PC-3 (cell line): Measurements from ENCODE around the gene ERBB4. TPM values are rescaled to one million over a fixed set of nuclear protein-coding genes. Genes with fewer than 3 reads are reported as not detected.

Experiments
- ATAC-seq: fragments of 200-7000 bp; cut with Tn5 transposase; 2 replicates; pipeline ENCODE4 v1.9.1; 2020; ENCODE audit warnings: mild to moderate bottlenecking, moderate library complexity
- BruUV-seq: library from RNA; stranded (reverse); fragments of 400-500 nt; replicated peaks from 2 replicates; lab custom pipeline; 2021; lab: Mats Ljungman, UMichigan
- CTCF ChIA-PET: fragments of 300-600 bp; sonication (Branson Sonifier 250); formaldehyde crosslinking; loops from one replicate; lab custom pipeline; 2022; ENCODE audit warnings: antibody characterized with exemption; lab: Charles Lee
- POLR2A ChIA-PET: fragments of 300-600 bp; sonication (Branson Sonifier 250); formaldehyde crosslinking; loops from one replicate; lab custom pipeline; 2022; ENCODE audit warnings: antibody characterized with exemption; ENCODE audit not compliant: unreplicated experiment; lab: Charles Lee
- DNase-seq: peaks from one replicate; pipeline ENCODE4 v3.0.0-alpha.2; 2015
- H2AFZ ChIP-seq: fragments of 300-600 bp; sonication (generic); 2 replicates; pipeline ENCODE4 v1.6.0; 2016; ENCODE audit warnings: antibody characterized with exemption, low read length
- H3F3A ChIP-seq: fragments of 300-600 bp; sonication (generic); one replicate; pipeline ENCODE4 v1.6.0; 2017; ENCODE audit warnings: antibody characterized with exemption, low read length, control low read depth, mild to moderate bottlenecking; ENCODE audit not compliant: unreplicated experiment
- H3K27ac ChIP-seq: fragments of 300-600 bp; sonication (generic); 2 replicates; pipeline ENCODE4 v1.5.1; 2016; ENCODE audit warnings: mild to moderate bottlenecking, low read length
- H3K27me3 ChIP-seq: fragments of 300-600 bp; sonication (generic); 2 replicates; pipeline ENCODE4 v1.6.1; 2016; ENCODE audit warnings: low read length, mixed read lengths
- H3K36me3 ChIP-seq: fragments of 300-600 bp; sonication (generic); 2 replicates; pipeline ENCODE4 v1.6.1; 2016; ENCODE audit warnings: low read depth, mixed run types, low read length, mixed read lengths
- H3K4me1 ChIP-seq: fragments of 300-600 bp; sonication (generic); 2 replicates; pipeline ENCODE4 v1.5.1; 2016; ENCODE audit warnings: low read length; ENCODE audit not compliant: insufficient read depth
- H3K4me2 ChIP-seq: fragments of 300-600 bp; sonication (generic); 2 replicates; pipeline ENCODE4 v1.6.0; 2016; ENCODE audit warnings: low read length
- H3K4me3 ChIP-seq: fragments of 300-600 bp; sonication (generic); 2 replicates; pipeline ENCODE4 v1.5.1; 2016; ENCODE audit warnings: mild to moderate bottlenecking, low read length, mixed read lengths
- H3K79me2 ChIP-seq: fragments of 300-600 bp; sonication (generic); 2 replicates; pipeline ENCODE4 v1.6.1; 2017; ENCODE audit warnings: low read length, mixed read lengths
- H3K9ac ChIP-seq: fragments of 300-600 bp; sonication (generic); 2 replicates; pipeline ENCODE4 v1.6.0; 2016; ENCODE audit warnings: mild to moderate bottlenecking, low read length
- H3K9me2 ChIP-seq: fragments of 300-600 bp; sonication (generic); replicated peaks from 2 replicates; pipeline ENCODE4 v1.6.1; 2016; ENCODE audit warnings: mixed run types, low read length, mixed read lengths
- H3K9me3 ChIP-seq: fragments of 300-600 bp; sonication (generic); 2 replicates; pipeline ENCODE4 v1.6.1; 2016; ENCODE audit warnings: low read length, mixed read lengths
- H4K20me1 ChIP-seq: fragments of 300-600 bp; sonication (generic); 2 replicates; pipeline ENCODE4 v1.6.1; 2016; ENCODE audit warnings: low read length, mixed read lengths
- EZH2 ChIP-seq: fragments of 300-600 bp; sonication (generic); IDR thresholded peaks from one replicate; pipeline ENCODE4 v1.6.1; 2017; ENCODE audit warnings: antibody characterized with exemption, mild to moderate bottlenecking, low read length; ENCODE audit not compliant: unreplicated experiment
- EZH2phosphoT487 ChIP-seq: fragments of 300-600 bp; sonication (generic); IDR thresholded peaks from 2 replicates; pipeline ENCODE4 v1.6.1; 2018; ENCODE audit warnings: mild to moderate bottlenecking, antibody characterized with exemption, low read length, borderline replicate concordance
- intact Hi-C: fragments of 100-400 bp; cut with micrococcal nuclease; formaldehyde crosslinking; loops from 2 replicates; pipeline ENCODE4 v1.9.0; 2023
- total RNA-seq: library from RNA; depleted of rRNA; stranded (reverse); fragments of >200 nt; gene quantifications from 2 replicates; pipeline ENCODE4 v1.2.3, GENCODE V29; 2014
- TF ChIP-seq, protein P1 (sequence below): fragments of 300-600 bp; sonication (generic); conservative IDR thresholded peaks from 2 replicates; pipeline ENCODE4 v1.5.1; 2017; ENCODE audit warnings: antibody characterized with exemption, low read depth, mild to moderate bottlenecking, low read length

Gene ERBB4
- total RNA-seq, 1 experiment from 2014 or later, result under 0.01 TPM

DNA sequence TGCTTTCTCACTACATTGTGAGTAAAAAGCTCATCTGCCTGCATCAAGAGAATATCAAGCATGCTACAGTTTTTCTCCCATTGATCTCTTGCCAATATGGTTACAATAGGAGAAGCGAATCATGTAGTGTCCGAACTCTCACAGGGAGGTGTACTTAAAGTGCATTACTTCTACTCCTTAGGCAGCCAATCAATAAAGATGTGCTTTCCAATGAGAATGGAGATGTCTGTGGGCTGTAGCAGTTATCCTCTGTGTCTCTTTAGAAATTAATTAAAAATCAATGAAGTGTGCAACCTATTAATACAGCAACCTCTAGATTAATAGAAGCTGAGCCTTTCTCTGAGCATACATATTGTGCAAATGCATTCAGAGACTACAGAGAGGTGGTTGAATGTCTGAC is 1098.5 kb downstream of the ERBB4 start:
- DNase-seq, result no peak
- Histone ChIP-seq H3K9me2 (no peaks in the 10 kb centered on the region), H3K27ac (no peak overlapping the region), H3K4me3 (no peak overlapping the region), H3K79me2 (no peaks in the 10 kb centered on the region), H3F3A (no peaks in the 10 kb centered on the region), H3K27me3 (peaks cover 64% of the 10 kb centered on the region), H3K36me3 (no peaks in the 10 kb centered on the region), H3K9me3 (no peaks in the 10 kb centered on the region), H3K4me1 (no peaks in the 10 kb centered on the region), H2AFZ (no peak overlapping the region), H3K9ac (no peak overlapping the region), H4K20me1 (no peaks in the 10 kb centered on the region; the same call in 1 of the 2 replicates), H3K4me2 (no peak overlapping the region)
- intact Hi-C loops, result no loop called here
- CTCF ChIA-PET, result no interaction called here
- ATAC-seq, result no peak
- no TSS peak for BruUV-seq
- POLR2A ChIA-PET, result no interaction called here
- TF ChIP-seq, protein P1, sequence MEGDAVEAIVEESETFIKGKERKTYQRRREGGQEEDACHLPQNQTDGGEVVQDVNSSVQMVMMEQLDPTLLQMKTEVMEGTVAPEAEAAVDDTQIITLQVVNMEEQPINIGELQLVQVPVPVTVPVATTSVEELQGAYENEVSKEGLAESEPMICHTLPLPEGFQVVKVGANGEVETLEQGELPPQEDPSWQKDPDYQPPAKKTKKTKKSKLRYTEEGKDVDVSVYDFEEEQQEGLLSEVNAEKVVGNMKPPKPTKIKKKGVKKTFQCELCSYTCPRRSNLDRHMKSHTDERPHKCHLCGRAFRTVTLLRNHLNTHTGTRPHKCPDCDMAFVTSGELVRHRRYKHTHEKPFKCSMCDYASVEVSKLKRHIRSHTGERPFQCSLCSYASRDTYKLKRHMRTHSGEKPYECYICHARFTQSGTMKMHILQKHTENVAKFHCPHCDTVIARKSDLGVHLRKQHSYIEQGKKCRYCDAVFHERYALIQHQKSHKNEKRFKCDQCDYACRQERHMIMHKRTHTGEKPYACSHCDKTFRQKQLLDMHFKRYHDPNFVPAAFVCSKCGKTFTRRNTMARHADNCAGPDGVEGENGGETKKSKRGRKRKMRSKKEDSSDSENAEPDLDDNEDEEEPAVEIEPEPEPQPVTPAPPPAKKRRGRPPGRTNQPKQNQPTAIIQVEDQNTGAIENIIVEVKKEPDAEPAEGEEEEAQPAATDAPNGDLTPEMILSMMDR, result no peak
- TF ChIP-seq EZH2phosphoT487, result no peak
- no peak for TF ChIP-seq EZH2

DNA sequence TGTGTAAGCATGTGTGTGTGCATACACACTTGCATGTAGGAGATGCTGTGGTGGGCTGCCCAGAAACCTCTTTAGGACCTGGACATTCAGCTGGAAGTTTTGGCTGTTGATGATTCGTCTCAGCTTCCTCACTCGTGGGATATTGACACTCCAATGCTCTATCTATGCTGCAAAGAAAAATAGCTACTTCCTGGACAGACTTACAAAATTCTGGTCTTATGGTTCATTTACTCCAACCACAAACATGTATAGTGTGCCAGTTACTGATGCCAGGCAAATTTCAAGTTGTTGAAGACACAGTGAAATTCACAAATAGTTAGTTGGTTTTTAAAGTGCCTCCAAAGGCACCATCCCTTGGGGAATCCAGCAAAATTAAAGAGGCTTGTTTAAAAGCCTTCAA is 1099.6 kb downstream of the ERBB4 start:
- intact Hi-C loops, result no loop called here
- no peak for DNase-seq
- H3K4me2 ChIP-seq, result no peak overlapping the region
- H3K27me3 ChIP-seq, result peaks cover 57% of the 10 kb centered on the region
- H3K4me1 ChIP-seq, result no peaks in the 10 kb centered on the region
- H3K36me3 ChIP-seq, result no peaks in the 10 kb centered on the region
- ChIA-PET CTCF (no interaction called here), POLR2A (no interaction called here)
- H4K20me1 ChIP-seq, result no peaks in the 10 kb centered on the region; the same call in 1 of the 2 replicates
- no peak overlapping the region for H3K9ac ChIP-seq
- no peak overlapping the region for H3K4me3 ChIP-seq
- no TSS peak for BruUV-seq
- no peaks in the 10 kb centered on the region for H3F3A ChIP-seq
- no peak overlapping the region for H2AFZ ChIP-seq
- ATAC-seq, result no peak
- TF ChIP-seq, protein P1, result no peak
- no peak for TF ChIP-seq EZH2
- TF ChIP-seq EZH2phosphoT487, result no peak
- H3K9me2 ChIP-seq, result no peaks in the 10 kb centered on the region
- H3K79me2 ChIP-seq, result no peaks in the 10 kb centered on the region
- H3K27ac ChIP-seq, result no peak overlapping the region
- H3K9me3 ChIP-seq, result no peaks in the 10 kb centered on the region

DNA sequence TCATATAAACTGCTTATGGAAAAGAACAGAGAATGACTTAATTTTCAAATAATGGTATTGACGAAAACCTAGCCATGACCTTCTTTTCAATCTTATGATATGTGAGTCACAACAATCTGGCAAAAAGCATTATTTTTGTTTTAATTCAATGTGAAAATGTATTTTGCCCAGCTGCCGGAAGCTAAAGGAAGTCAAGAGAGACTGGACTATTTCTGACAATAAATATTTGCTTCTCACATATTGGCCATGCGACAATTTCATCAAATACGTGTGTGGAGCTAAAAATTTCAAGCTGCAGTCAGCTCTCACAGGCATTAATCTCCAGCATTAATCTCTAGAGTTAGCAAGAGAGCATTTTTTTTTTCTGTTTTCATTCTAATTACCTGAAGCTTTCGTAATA is 1101.2 kb downstream of the ERBB4 start:
- H3K4me1 ChIP-seq, result no peaks in the 10 kb centered on the region
- no peaks in the 10 kb centered on the region for H3K36me3 ChIP-seq
- H4K20me1 ChIP-seq, result no peaks in the 10 kb centered on the region; the same call in 1 of the 2 replicates
- POLR2A ChIA-PET, result no interaction called here
- no peaks in the 10 kb centered on the region for H3K9me2 ChIP-seq
- H3K9ac ChIP-seq, result no peak overlapping the region
- ATAC-seq (no peak), DNase-seq (no peak)
- TF ChIP-seq EZH2phosphoT487 (no peak), EZH2 (no peak)
- TF ChIP-seq, protein P1, result no peak
- no peak overlapping the region for H3K4me2 ChIP-seq
- no peaks in the 10 kb centered on the region for H3F3A ChIP-seq
- H3K4me3 ChIP-seq, result no peak overlapping the region
- intact Hi-C loops, result no loop called here
- CTCF ChIA-PET, result interaction anchor here (0.6 kb wide), 1 partner anchor 21 kb away, joined by 4 read pairs; no protein-coding TSS in a partner anchor
- no peak overlapping the region for H3K27ac ChIP-seq
- H2AFZ ChIP-seq, result no peak overlapping the region
- BruUV-seq, result no TSS peak
- no peaks in the 10 kb centered on the region for H3K9me3 ChIP-seq
- no peaks in the 10 kb centered on the region for H3K79me2 ChIP-seq
- peaks cover 45% of the 10 kb centered on the region for H3K27me3 ChIP-seq
